Measurements from ENCODE around the gene SYT2. TPM values are rescaled to one million over a fixed set of nuclear protein-coding genes. Genes with fewer than 3 reads are reported as not detected.
A peak's percentile ranks its signal among the peaks of the same experiment; 100 is the strongest.
"Not testable (repeated sequence)": the region's sequence is repeated elsewhere in the genome, so short reads cannot be mapped to it uniquely, and the experiment has no call there.

The SYT2 gene
- total RNA-seq, 1 donor from 2014 or later = 0.26 TPM

GRCh38 chr1:202628646-202629215 is 81.5 kb downstream of the SYT2 start:
- Mint-ChIP-seq H3K27me3 (ENCODE audit: insufficient read depth, low read depth) (peaks cover 7% of the 10 kb centered on the region), H3K36me3 (no peaks in the 10 kb centered on the region), H3K4me1 (peaks cover 3% of the 10 kb centered on the region), H3K27ac (peak overlapping the region; percentile 28), H3K4me3 (no peak overlapping the region), H3K9me3 (no peaks in the 10 kb centered on the region)
- TF ChIP-seq, protein P1, sequence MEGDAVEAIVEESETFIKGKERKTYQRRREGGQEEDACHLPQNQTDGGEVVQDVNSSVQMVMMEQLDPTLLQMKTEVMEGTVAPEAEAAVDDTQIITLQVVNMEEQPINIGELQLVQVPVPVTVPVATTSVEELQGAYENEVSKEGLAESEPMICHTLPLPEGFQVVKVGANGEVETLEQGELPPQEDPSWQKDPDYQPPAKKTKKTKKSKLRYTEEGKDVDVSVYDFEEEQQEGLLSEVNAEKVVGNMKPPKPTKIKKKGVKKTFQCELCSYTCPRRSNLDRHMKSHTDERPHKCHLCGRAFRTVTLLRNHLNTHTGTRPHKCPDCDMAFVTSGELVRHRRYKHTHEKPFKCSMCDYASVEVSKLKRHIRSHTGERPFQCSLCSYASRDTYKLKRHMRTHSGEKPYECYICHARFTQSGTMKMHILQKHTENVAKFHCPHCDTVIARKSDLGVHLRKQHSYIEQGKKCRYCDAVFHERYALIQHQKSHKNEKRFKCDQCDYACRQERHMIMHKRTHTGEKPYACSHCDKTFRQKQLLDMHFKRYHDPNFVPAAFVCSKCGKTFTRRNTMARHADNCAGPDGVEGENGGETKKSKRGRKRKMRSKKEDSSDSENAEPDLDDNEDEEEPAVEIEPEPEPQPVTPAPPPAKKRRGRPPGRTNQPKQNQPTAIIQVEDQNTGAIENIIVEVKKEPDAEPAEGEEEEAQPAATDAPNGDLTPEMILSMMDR (IDR thresholded peaks at IDR 0.05) = no peak
- no peak for TF ChIP-seq EZH2 (IDR thresholded peaks at IDR 0.05)
- TF ChIP-seq EZH2phosphoT487 (IDR thresholded peaks at IDR 0.05) = no peak
- Histone ChIP-seq H3K4me2 (no peak overlapping the region), H3F3A (ENCODE audit: low read depth) (peaks cover 6% of the 10 kb centered on the region), H2AFZ (replicated peaks) (no peak overlapping the region), H4K20me1 (ENCODE audit: low read depth) (no peaks in the 10 kb centered on the region), H3K79me2 (ENCODE audit: low read depth) (no peaks in the 10 kb centered on the region), H3K27me3 (no peaks in the 10 kb centered on the region), H3K36me3 (no peaks in the 10 kb centered on the region), H3K9ac (no peak overlapping the region), H3K4me3 (no peak overlapping the region), H3K9me3 (ENCODE audit: low read depth) (no peaks in the 10 kb centered on the region), H3K27ac (no peak overlapping the region), H3K4me1 (no peaks in the 10 kb centered on the region)
- DNase-seq (ENCODE audit: low spot score) = no peak

GRCh38 chr1:202627841-202628565 is 82.3 kb downstream of the SYT2 start:
- H3K79me2 ChIP-seq (ENCODE audit: low read depth) = no peaks in the 10 kb centered on the region
- H3K36me3 ChIP-seq = no peaks in the 10 kb centered on the region
- H3K27me3 ChIP-seq = no peaks in the 10 kb centered on the region
- Mint-ChIP-seq H3K27me3 (ENCODE audit: insufficient read depth, low read depth) (peaks cover 2% of the 10 kb centered on the region), H3K36me3 (no peaks in the 10 kb centered on the region), H3K9me3 (no peaks in the 10 kb centered on the region), H3K4me3 (no peak overlapping the region), H3K27ac (no peak overlapping the region), H3K4me1 (peaks cover 3% of the 10 kb centered on the region)
- H2AFZ ChIP-seq (replicated peaks) = no peak overlapping the region
- TF ChIP-seq EZH2 (IDR thresholded peaks at IDR 0.05) (no peak), EZH2phosphoT487 (IDR thresholded peaks at IDR 0.05) (no peak)
- TF ChIP-seq, protein P1 (IDR thresholded peaks at IDR 0.05) = no peak
- no peak overlapping the region for H3K27ac ChIP-seq
- H3K9me3 ChIP-seq (ENCODE audit: low read depth) = no peaks in the 10 kb centered on the region
- no peak overlapping the region for H3K4me2 ChIP-seq
- peaks cover 6% of the 10 kb centered on the region for H3K4me1 ChIP-seq
- H3F3A ChIP-seq (ENCODE audit: low read depth) = peaks cover 6% of the 10 kb centered on the region
- no peak overlapping the region for H3K9ac ChIP-seq
- no peak for DNase-seq (ENCODE audit: low spot score)
- H3K4me3 ChIP-seq = no peak overlapping the region
- H4K20me1 ChIP-seq (ENCODE audit: low read depth) = no peaks in the 10 kb centered on the region

DNA sequence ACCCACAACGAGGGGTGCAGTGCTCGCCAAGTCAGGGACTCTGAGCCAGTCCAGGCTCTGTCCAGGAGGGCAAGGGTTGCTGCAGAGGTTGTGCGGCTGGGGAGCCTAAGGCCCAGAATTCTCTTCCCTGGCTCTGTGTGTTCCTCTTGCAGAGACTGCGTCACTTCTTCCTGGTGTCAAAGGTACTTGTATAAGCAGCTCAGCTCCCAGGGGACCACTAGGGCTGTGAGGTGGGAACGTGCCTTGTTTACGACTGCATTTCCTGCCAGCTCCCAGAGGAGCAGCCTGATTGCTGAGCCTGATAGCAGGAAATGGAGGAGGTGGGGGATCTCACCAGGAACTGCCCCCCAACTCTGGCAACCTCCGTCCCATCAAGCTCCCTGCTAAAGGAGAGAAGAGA is 83.2 kb downstream of the SYT2 start:
- H3K27ac Mint-ChIP-seq = peak overlapping the region; percentile 11
- H3K4me2 ChIP-seq; H3K4me3 Mint-ChIP-seq; H3K36me3 Mint-ChIP-seq; H3K27ac ChIP-seq; H3K27me3 Mint-ChIP-seq (ENCODE audit: insufficient read depth, low read depth); H3K9me3 Mint-ChIP-seq; H2AFZ ChIP-seq (replicated peaks); H4K20me1 ChIP-seq (ENCODE audit: low read depth); H3K36me3 ChIP-seq; H3F3A ChIP-seq (ENCODE audit: low read depth); H3K9ac ChIP-seq; H3K79me2 ChIP-seq (ENCODE audit: low read depth); H3K27me3 ChIP-seq; H3K4me1 Mint-ChIP-seq; DNase-seq (ENCODE audit: low spot score); H3K9me3 ChIP-seq (ENCODE audit: low read depth); H3K4me3 ChIP-seq: not testable (repeated sequence)
- peaks cover 12% of the 10 kb centered on the region for H3K4me1 ChIP-seq
